Metanephros (tissue), 1 donor: Measurements from ENCODE around the gene SESTD1. TPM values are rescaled to one million over a fixed set of nuclear protein-coding genes. Genes with fewer than 3 reads are reported as not detected.

ENCODE experiments used
- total RNA-seq: library from RNA; depleted of rRNA; stranded (reverse); fragments of >200 nt; gene quantifications from one replicate; pipeline ENCODE4 v1.2.3, GENCODE V29; 2014

Gene SESTD1
- total RNA-seq = 48.3 TPM

GRCh38 chr2:179264368-179265081 is at the start of gene SESTD1:
Gene SESTD1, minus strand, starts transcription at chr2:179264832. Its CDS starts 72,991 bp downstream, at chr2:179191841.

Other genes with a start within 250 kb of the SESTD1 start
- gene CCDC141, start 214.7 kb downstream of the SESTD1 start, total RNA-seq = 8.2 TPM